ENCODE results near the gene PDCD1.
"Not testable (repeated sequence)": the region's sequence is repeated elsewhere in the genome, so short reads cannot be mapped to it uniquely, and the experiment has no call there.

Gene PDCD1

GRCh38 chr2:241823531-241824437, 34.9 kb downstream of the PDCD1 start:
- FAIRE-seq: not testable (repeated sequence)

DNA sequence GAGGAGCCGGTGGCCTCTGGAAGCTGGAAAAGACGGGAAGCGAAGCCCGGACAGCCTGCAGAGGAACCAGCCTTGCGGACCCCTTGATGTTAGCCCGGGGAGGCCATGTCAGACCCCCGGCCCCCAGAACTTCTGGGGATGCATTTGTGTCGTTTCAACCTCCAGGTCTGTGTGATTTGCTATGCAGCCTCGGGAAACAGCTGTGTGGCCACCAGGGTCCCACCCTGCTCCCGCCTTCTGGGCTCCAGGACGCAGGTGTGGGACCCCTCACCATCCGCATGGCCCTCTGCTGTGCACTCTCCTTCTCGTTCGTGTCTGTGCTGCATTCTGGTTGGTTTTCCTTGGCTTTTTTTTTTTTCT, 36.5 kb downstream of the PDCD1 start:
- no peak for FAIRE-seq

DNA sequence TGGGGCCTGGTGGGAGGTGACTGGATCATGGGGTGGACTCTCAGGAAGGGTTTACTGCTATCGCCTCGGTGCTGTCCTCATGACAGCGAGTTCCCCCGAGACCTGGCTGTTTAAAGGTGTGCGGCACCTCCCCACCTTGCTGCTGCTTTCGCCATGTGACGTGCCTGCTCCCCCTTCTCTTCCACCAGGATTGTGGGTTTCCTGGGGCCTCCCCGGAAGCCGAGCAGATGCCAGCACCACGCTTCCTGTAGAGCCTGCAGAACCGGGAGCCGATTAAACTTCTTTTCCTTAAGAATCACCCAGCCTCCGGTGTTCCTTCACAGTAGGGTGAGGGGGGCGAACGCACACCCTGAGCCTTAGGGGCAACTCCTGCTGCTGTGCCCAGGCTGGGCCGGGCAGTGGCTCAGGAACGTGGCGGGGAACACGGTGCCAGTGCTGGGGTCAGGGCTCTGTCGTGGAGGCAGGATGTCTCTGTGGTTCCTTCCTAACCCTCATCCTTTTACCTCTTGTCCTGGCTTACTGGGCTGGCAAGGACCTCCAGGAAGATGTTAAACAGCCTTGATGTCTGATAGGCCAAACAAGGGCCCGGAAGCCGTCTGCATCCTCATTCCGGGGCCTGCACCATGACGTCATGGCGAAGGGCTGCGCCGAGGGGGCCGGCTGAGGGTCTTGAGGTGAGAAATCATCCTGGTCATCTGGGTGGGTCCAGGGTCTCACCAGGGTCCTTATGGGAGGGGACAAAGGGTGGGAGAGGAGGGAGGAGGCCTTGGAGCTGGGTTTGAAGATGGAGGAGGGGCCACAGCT, 37.0 kb downstream of the PDCD1 start:
- FAIRE-seq: no peak

DNA sequence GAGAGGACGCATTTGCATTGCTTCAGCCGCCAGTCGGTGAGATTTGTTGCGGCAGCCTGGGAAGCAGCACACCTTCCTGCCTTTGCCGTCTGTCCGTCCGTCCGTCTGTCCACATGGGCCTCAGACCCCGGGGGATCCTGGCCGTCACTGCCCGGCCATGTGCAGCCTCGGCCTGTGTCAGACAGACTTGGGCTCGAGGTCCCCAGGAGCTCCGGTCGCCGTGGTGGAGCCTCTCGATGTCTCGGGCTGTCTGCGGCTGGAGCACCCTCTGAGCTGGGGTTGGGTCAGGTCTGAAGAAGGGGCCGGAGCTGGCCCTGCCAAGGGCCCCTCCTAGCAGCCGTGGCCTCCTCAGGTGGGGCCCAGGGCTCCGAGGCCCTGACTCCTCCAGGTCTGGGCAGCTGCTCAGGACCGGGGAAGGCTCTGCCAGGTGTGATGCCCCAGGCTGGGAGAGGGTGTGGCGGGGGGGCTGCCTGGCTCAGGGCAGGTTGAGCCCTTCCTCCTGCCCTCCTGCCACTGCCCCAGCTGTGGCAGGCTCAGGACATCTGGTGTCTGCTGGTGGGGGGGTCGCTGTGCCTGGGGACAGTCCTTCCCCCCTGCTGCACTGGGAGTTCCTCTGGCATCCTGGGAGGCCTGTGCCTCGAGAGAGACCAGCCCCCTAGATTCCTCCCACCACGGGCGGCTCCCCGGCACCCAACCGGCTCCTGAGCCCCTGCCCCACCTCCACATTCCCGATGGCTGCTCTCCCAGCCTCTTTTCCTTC, 37.9 kb downstream of the PDCD1 start:
- FAIRE-seq: no peak

DNA sequence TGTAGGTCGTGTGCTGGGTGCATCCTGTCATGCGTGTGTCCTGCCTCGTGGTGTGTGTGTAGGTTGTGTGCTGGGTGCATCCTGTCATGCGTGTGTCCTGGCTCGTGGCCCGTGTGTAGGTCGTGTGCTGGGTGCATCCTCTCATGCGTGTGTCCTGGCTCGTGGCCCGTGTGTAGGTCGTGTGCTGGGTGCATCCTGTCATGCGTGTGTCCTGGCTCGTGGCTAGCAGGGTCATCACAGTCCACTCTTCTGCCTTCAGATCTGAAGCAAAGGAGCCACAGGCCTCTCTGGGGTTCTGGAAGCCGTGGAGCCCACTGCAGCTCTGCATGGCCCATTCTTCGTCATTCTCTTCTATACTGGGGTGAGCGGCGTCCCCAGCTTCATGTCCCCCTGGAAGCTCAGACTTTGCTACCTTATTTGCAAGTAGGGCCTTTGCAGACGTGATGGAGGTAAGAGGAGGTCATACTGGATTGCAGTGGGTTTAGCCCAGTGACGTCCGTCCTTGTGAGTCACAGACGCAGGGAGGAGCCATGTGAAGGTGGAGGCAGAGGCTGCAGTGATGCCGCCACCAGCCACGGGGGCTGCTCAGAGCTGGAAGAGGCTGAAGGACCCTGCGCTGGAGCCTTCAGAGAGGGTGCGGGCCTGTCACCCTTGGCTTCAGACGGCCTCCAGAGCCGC, 38.6 kb downstream of the PDCD1 start:
- not testable (repeated sequence) for FAIRE-seq

DNA sequence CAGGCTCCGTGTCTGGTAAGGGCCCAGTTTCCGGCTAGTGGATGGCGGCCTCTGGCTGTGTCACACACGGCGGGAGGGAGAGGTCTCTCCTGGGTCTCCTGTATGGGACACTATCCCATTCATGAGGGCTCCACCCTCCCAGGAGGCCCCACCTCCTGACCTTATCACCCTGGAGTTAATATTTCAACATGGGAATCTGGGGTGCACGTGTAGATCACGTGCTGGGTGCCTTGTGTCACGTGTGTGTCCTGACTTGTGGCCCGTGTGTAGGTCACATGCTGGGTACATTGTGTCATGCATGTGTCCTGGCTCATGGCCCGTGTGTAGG, 39.8 kb downstream of the PDCD1 start:
- no peak for FAIRE-seq

- FAIRE-seq: no peak
Measured at GRCh38 chr2:241818229-241818942, 40.3 kb downstream of the PDCD1 start.

DNA sequence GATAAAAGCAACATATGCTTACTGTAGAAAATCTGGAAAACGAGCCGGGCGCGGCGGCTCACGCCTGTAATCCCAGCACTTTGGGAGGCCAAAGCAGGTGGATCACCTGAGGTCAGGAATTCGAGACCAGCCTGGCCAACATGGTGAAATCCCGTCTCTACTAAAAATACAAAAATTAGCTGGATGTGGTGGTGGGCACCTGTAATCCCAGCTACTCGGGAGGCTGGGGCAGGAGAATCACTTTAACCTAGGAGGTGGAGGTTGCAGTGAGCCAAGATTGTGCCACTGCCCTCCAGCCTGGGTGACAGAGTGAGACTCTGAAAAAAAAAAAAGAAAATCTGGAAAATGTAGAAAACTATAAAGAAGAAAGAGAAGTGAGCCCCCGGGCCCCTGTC, 40.9 kb downstream of the PDCD1 start:
- not testable (repeated sequence) for FAIRE-seq

DNA sequence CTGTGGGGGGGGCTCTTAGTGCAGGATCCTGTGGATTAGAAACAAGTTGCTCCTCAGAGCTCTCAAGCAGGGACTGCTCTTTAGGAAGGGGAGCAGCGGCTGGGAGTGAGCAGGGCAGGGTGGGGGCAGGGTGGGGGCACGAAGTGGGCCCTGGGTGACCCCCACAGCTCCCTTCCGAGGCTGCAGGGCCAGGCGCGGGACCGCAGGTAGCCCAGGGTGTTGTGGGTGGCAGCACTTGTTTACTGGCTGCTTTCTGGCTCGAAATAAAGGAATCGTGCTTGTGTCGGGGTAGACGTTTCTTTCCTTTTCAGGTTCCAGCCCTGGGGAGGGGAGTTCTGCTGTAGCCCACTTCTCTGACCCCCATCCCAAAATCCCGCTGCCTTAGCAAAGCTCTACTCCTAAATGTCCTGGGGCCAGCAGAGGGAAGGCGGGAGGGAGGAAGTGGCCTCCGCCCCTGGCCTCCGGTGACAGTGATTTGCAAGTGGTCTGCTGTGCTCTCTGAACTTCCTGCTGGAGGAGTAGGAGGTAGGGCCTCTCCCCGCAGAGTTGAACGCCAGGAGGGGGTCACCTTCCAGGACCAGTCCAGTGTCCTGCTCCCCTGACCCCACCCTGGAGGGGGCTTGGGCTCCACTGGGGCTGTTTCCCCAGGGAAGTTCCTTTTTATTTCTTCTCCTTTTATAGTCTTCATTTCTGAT, 41.4 kb downstream of the PDCD1 start:
- no peak for FAIRE-seq

DNA sequence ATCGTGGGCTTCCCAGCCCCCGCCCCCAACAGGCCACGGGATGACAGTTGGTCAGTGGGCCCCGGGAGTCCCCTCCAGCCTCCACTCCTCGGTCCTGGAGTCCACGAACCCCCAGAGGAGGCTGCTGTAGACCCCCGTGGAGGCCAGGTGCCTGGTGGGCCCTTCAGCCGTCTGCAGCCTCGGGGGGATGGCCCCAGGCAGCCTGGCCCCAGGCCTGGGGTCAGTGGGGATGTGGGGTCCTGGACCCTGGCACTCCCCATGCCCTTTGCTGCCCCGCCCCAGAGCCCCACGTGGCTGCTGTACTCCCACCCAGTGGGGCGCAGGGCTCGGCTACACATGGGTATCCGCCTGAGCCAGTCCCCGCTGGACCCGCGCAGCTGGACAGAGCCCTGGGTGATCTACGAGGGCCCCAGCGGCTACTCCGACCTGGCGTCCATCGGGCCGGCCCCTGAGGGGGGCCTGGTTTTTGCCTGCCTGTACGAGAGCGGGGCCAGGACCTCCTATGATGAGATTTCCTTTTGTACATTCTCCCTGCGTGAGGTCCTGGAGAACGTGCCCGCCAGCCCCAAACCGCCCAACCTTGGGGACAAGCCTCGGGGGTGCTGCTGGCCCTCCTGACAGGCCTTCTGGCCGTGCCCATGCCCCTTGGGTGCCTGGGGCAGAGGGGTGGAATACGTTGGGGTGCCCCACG, 42.1 kb downstream of the PDCD1 start:
- no peak for FAIRE-seq

DNA sequence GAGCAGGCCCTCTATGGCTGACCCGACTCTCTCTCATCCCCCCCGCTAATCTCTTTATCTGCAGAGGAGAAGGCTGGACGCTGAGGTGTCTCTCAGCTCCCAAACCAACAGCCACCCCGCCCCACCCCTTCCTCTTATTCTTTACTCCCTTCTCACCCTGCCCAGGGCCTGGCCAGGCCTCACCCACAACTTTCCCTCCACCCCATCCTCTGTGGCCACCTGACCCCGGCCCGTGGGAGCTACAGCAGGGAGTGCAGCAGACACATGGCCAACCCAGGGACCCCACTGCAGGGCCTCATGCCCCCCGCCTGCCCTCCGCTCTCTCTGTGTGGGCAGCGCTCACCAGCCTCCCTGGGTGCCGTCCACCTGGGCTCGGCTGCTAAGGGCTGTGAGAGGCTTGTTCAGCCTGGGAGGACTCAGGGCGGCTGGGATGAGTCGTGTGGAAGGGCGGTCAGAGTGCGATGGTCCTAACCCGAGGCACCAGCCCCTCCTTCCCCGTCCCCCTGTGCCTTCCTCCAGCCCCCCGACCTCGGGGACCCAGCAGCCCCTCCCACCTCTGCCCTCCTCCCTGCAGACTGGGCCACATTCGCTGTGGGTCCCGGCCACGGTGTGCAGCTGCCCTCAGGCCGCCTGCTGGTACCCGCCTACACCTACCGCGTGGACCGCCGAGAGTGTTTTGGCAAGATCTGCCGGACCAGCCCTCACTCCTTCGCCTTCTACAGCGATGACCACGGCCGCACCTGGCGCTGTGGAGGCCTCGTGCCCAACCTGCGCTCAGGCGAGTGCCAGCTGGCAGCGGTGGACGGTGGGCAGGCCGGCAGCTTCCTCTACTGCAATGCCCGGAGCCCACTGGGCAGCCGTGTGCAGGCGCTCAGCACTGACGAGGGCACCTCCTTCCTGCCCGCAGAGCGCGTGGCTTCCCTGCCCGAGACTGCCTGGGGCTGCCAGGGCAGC, 42.9 kb downstream of the PDCD1 start:
- FAIRE-seq: no peak

GRCh38 chr2:241814643-241815476, 43.8 kb downstream of the PDCD1 start:
- FAIRE-seq: no peak

- FAIRE-seq: no peak
Measured at GRCh38 chr2:241814393-241814642, 44.4 kb downstream of the PDCD1 start.

GRCh38 chr2:241813644-241814392, 44.9 kb downstream of the PDCD1 start:
- FAIRE-seq: no peak

DNA sequence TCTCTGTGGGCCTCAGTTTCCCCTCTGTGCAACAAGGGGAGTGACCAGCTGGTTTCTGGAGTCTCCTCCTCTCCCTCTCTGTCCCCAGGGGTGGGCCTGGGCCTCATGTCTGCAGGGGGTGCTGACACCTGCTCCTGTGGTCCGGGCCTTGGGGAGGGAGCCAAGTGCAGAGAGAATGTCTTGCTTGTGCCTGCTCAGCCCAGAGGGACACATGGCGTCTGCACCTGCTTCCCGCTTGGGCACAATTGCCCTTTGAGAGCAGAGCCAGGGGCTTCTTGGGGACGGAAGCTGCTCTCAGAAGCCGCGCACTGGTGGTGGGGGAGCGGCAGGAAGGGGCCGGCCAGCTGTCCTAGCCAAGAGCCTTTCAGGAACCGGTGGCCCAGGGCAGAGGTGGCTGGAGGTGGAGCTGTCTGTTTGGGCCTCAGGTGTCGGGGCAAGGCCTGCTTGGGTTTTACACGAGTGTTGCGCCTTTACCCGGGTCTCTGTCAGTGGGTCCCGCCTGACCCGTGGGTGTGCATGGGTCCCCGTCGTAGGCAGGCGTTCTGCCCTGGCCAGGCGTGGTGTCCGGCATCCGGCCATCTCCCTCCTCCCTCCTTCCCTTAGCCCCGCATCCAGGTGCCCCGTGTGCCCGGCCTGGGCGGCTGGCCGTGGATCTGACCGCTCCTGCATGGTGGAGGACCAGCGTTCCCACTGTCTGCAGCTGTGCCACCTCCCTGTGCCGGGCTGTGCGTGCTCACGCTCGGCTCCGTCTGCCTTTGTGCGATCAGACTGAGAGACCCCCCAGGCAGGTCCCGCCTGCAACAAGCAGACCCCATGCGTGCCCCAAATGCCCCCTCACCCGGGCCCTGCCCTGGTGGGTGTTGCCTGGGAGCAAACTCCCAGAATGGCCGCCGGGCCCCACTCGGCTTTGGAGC, 45.7 kb downstream of the PDCD1 start:
- FAIRE-seq: no peak

DNA sequence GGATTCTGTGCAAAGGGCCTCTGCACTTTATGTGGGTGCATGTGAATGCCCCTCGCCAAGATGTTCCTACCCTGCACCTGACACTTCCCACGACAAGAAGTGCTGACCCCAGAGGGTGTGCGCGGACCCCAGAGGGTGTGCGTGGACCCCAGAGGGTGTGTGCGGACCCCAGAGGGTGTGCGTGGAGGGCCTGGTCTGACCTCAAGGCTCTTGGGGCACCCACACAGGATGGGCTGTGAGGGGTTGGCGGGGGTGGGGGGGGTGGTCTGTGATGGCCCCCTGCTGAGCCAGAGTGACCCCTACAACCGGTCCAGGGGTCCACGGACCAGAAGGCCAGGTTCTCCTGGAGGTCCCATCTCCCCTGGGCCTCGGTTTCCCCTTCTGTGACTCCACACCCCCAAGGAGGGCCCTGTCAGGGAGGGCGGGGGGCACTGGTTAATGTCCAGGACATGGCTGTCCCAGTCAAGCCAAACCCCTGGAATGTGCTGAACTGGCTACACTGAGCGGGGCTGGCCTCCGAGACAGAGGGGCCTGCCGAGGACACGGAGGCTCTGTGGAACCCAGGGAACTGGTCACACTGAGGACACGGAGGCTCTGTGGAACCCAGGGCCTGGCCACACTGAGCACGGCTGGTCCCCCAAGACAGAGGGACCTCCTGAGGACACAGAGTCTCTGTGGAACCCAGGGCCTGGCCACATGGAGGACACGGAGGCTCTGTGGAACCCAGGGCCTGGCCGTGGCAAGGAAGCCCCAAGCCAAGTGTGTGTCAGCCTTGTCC, 46.6 kb downstream of the PDCD1 start:
- FAIRE-seq: no peak

All from A204.1 (cell line).